Mammary epithelial cell (primary cell): Measurements from ENCODE around the gene ARHGEF18.

Source experiments
- CTCF ChIP-seq, 2 donors: IDR thresholded peaks in 1 of 2; conservative IDR thresholded peaks in 1 of 2; 2 replicates each; pipeline ENCODE4 v1.5.1; 2011 to 2012; ENCODE audit warnings: inconsistent platforms in 2 of 2, low read length in 2 of 2, mild to moderate bottlenecking in 2 of 2, control low read depth in 1 of 2, low read depth in 1 of 2; ENCODE audit not compliant: insufficient read depth in 1 of 2; ENCODE audit errors: extremely low read depth in 1 of 2
- EZH2 ChIP-seq: IDR thresholded peaks from 2 replicates; pipeline ENCODE4 v1.6.1; 2012; ENCODE audit warnings: low read length, inconsistent platforms, borderline replicate concordance

GRCh38 chr19:7333198-7334118 is 15.3 kb upstream of the ARHGEF18 start:
- TF ChIP-seq CTCF (conservative IDR thresholded peaks at IDR 0.05 in 1 of 2, IDR thresholded peaks at IDR 0.05 in 1 of 2; ENCODE audit: extremely low read depth in 1 of 2, insufficient read depth in 1 of 2, low read depth in 1 of 2, low read length in 2 of 2) = no peak
- TF ChIP-seq EZH2 = no peak
